Hepatocyte (in vitro differentiated cells): ENCODE measurements around the gene RGS5.

Source experiments
- CTCF ChIP-seq: fragments of 200-600 bp; sonication (generic); IDR thresholded peaks from 2 replicates; pipeline ENCODE4 v1.5.1; 2016; ENCODE audit warnings: antibody characterized with exemption, mild to moderate bottlenecking; ENCODE audit not compliant: poor library complexity
- EZH2phosphoT487 ChIP-seq: fragments of 200-600 bp; sonication (generic); IDR thresholded peaks from one replicate; pipeline ENCODE4 v1.6.1; 2018; ENCODE audit warnings: antibody characterized with exemption, mild to moderate bottlenecking, low read depth, moderate library complexity; ENCODE audit not compliant: unreplicated experiment, severe bottlenecking

- TF ChIP-seq CTCF (no peak), EZH2phosphoT487 (no peak)
Observed at GRCh38 chr1:163197022-163197421, 5.7 kb downstream of the RGS5 start.
